Endothelial cell (in vitro differentiated cells): ENCODE results near the gene FTO. TPM values are rescaled to one million over a fixed set of nuclear protein-coding genes. Genes with fewer than 3 reads are reported as not detected.

Experiments
- DNase-seq: peaks from one replicate; pipeline ENCODE4 v3.0.0; 2021; ENCODE audit warnings: low spot score
- H3K27ac Mint-ChIP-seq: one replicate; pipeline ENCODE4 v1.8.0; 2021; ENCODE audit warnings: mixed read lengths, inconsistent platforms; ENCODE audit not compliant: unreplicated experiment
- H3K27me3 Mint-ChIP-seq: one replicate; pipeline ENCODE4 v1.8.0; 2021; ENCODE audit warnings: mild to moderate bottlenecking, moderate library complexity, mixed read lengths, inconsistent platforms; ENCODE audit not compliant: unreplicated experiment
- H3K36me3 Mint-ChIP-seq: one replicate; pipeline ENCODE4 v1.8.0; 2021; ENCODE audit warnings: mild to moderate bottlenecking, low read depth, mixed read lengths, inconsistent platforms; ENCODE audit not compliant: unreplicated experiment
- H3K4me1 Mint-ChIP-seq: one replicate; pipeline ENCODE4 v1.8.0; 2021; ENCODE audit warnings: mild to moderate bottlenecking, mixed read lengths, inconsistent platforms; ENCODE audit not compliant: unreplicated experiment
- H3K4me3 Mint-ChIP-seq: one replicate; pipeline ENCODE4 v1.8.0; 2021; ENCODE audit warnings: mild to moderate bottlenecking, mixed read lengths, inconsistent platforms; ENCODE audit not compliant: unreplicated experiment
- H3K9me3 Mint-ChIP-seq: one replicate; pipeline ENCODE4 v1.8.0; 2021; ENCODE audit warnings: mixed read lengths, inconsistent platforms; ENCODE audit not compliant: unreplicated experiment
- total RNA-seq: library from RNA; stranded (reverse); fragmentation: NEBNext Ultra II Directional; extraction: Animal tissue kit (Norgen Biotek cat#: 25700); gene quantifications from one replicate; pipeline ENCODE4 v1.2.1, GENCODE V29; 2021; ENCODE audit not compliant: unreplicated experiment
- TF ChIP-seq, protein P1 (sequence below): fragments of 200-600 bp; sonication (generic); IDR thresholded peaks from one replicate; pipeline ENCODE4 v1.5.0; 2021; ENCODE audit warnings: antibody characterized with exemption; ENCODE audit not compliant: unreplicated experiment

Gene FTO
- total RNA-seq, 1 donor from 2014 or later = 83.8 TPM

DNA sequence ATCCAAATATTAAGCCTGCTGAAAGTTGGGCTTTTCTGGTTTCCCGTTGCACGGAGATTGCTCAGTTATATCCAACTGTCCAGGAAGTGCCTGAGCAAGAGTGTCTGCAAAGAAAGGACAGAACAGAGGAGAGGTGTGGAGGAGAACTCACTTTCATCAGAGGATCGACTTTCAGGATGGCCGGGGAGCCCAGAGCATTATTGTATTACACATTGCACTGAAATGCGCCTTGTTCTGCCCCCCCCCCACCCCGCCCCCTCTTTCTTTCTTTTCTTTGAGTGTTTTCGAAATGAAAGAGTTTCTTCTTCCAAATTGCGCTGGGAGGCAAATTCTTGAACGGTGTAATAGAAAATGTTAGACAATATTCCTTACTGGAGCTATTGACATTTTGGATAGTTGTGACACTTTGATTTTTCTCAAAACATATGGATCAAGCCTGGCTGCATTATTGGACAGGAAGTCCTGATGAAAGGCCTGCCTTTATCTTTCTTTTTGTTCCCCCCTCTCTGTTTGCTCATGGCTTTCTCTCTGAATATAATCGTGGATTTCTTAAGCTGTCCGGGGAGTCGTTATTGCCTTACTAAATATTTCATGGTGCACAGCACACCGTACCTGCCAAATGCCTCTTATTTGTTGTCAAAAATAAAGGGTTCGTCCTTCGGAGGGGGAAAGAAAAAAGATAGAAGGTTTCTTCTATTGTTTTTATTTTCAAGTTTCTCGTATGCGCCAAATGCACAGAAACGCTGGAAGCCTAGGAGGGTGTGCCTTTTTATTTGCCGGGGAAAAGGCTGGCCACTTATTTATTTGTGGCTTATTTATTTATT is 471.8 kb downstream of the FTO start:
- Mint-ChIP-seq H3K27me3 (peaks cover 1% of the 10 kb centered on the region), H3K27ac (no peak overlapping the region), H3K36me3 (no peaks in the 10 kb centered on the region), H3K4me3 (no peak overlapping the region), H3K4me1 (peaks cover 8% of the 10 kb centered on the region), H3K9me3 (no peaks in the 10 kb centered on the region)
- TF ChIP-seq, protein P1, sequence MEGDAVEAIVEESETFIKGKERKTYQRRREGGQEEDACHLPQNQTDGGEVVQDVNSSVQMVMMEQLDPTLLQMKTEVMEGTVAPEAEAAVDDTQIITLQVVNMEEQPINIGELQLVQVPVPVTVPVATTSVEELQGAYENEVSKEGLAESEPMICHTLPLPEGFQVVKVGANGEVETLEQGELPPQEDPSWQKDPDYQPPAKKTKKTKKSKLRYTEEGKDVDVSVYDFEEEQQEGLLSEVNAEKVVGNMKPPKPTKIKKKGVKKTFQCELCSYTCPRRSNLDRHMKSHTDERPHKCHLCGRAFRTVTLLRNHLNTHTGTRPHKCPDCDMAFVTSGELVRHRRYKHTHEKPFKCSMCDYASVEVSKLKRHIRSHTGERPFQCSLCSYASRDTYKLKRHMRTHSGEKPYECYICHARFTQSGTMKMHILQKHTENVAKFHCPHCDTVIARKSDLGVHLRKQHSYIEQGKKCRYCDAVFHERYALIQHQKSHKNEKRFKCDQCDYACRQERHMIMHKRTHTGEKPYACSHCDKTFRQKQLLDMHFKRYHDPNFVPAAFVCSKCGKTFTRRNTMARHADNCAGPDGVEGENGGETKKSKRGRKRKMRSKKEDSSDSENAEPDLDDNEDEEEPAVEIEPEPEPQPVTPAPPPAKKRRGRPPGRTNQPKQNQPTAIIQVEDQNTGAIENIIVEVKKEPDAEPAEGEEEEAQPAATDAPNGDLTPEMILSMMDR = no peak
- DNase-seq = no peak

DNA sequence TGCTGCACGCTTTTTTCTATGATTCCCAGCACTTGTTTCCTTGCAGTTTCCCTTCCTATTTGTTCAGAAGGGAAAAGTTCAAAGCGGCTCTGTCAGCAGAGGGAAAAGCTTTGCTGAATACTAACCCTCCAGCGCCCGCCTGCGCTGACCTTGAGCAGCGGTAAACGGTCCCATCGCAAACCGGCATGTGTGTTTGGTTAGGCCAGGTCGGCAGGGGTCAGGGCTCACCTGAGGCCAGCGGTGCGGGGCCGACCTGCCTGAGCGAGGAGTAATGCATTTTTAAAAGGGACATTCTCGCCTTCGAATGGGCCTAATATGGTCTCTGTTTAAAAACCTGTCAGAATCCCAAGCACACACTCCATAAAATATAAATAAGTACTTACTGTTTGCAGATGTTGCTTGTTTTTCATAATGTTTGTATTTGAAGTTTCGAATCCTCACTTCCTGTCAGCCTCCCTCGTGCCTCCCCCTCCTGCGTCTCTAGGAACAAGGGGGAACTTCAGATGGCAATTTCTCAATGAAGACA is 472.5 kb downstream of the FTO start:
- Mint-ChIP-seq H3K27ac (no peak overlapping the region), H3K4me1 (peaks cover 8% of the 10 kb centered on the region), H3K36me3 (no peaks in the 10 kb centered on the region), H3K9me3 (no peaks in the 10 kb centered on the region), H3K27me3 (peaks cover 1% of the 10 kb centered on the region), H3K4me3 (no peak overlapping the region)
- TF ChIP-seq, protein P1 = no peak
- DNase-seq = no peak

DNA sequence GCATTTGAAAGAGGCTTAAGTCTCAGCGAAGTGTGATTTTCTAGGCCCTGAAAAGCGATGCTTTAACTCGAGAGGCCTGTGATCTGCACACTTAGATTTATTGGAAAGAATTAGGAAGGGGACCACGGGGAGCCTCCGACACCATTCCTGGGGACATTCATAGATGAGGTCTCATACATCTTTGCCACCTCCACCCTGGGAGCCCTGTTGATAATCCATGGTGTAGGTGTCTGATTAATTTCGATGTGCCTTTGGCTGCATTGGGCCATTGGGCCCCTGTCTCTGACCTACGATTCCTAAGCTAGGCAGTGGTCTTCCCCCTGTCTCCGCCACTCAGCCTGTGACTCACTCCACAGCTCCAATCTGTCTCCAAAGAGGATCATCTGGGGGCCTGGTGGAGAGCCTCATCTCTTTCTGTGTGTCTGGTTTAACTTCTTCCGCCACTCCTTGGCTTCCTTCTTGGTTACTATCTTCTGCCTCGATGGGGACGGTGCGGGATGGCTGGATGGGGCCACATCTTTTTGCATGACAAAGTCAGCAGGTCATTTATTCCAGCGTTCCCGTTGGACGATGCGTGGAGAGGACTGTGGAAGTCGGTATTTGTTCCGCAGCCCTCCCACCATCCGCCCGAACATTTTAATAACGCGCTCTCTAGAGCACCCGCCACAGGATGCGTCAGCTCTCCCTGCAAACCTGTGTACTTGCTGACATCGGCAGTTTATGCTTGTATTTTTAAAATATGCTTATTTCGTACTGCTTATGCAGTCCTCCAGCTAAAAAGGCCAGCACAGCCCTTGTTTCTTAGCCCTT is 473.3 kb downstream of the FTO start:
- Mint-ChIP-seq H3K27me3 (no peaks in the 10 kb centered on the region), H3K9me3 (no peaks in the 10 kb centered on the region), H3K4me3 (no peak overlapping the region), H3K4me1 (peaks cover 8% of the 10 kb centered on the region), H3K36me3 (no peaks in the 10 kb centered on the region), H3K27ac (no peak overlapping the region)
- no peak for DNase-seq
- TF ChIP-seq, protein P1 = no peak

DNA sequence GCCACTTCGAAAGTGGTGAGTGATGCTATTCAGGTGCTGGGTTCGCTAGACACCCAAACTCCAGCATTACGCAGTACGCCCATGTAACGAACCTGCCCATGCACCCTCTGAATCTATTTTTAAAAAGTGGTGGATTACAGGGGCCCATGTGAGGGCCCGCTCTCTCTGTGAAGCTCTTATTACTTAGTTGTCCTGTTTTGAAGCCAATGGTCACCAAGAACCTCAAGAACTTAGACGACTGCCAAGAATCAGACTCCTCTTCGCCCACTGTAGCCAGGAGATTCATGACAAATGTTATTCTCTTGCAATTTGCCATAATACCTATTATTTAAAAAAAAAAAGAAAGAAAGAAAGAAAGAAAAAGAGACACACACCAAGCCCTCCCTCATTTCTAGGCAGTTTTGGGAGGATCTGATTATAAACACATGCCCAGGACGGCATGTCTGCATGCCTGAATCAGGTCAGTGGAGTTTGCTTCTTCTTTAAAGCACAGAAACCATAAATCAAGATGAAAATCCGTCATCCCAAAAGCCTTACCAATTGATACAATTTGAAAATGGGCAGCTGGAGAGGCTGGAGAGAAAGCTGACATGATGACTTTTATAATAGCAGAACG is 474.0 kb downstream of the FTO start:
- H3K4me1 Mint-ChIP-seq = peaks cover 8% of the 10 kb centered on the region
- H3K4me3 Mint-ChIP-seq = no peak overlapping the region
- no peaks in the 10 kb centered on the region for H3K9me3 Mint-ChIP-seq
- no peak for DNase-seq
- H3K27ac Mint-ChIP-seq = no peak overlapping the region
- no peaks in the 10 kb centered on the region for H3K36me3 Mint-ChIP-seq
- TF ChIP-seq, protein P1 = no peak
- no peaks in the 10 kb centered on the region for H3K27me3 Mint-ChIP-seq
